Measurements from ENCODE around the gene BMP5.

The BMP5 gene

DNA sequence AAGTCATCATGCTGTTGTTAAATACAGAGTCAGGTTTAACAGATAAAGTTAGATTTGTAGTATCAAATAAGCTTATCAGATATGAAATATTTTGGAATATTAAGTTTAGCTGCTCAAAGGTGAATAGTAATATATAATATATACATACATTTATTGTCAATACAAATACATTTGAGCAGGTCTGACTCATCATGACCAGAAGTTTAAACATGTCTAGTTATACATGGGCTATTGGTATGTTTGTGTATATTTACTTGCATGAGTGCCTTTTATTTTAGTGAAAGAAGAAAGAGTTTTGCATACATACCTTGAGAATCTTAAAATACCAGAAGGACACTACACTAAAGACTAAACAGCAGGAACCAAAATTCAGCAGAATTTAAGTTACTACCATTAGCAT is 76.8 kb downstream of the BMP5 start:
- DNase-seq: no peak

DNA sequence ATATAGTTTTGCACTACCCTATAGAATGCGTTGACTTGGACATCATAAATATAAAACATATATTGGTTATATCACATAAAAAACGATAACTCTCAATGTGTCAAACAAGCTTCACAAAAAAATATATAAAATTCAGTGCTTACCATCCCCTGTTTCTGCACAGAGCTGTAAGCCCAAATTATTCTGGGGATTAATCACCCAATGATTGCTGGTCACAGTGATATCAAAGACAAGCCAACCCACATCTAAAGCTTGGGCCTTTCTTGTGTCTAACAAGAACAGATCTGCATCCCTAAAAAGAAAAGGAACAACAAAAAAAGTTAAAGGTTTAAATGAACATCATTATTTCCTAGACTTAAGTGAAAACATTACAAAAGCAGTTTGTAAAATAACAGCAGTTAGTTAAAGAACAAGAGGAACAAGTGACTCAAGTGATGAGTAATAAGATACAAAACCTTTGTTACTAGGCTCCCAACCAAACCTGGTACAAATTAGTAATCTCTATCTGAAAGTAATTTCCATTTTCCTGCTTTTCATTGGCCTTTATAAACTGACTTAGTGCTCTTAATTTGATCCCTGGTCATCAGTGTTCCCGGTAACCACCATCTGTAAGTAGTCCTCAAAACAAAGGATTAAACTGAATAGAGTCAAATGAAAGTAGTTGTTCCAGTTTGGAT is 81.1 kb downstream of the BMP5 start:
- DNase-seq: no peak

DNA sequence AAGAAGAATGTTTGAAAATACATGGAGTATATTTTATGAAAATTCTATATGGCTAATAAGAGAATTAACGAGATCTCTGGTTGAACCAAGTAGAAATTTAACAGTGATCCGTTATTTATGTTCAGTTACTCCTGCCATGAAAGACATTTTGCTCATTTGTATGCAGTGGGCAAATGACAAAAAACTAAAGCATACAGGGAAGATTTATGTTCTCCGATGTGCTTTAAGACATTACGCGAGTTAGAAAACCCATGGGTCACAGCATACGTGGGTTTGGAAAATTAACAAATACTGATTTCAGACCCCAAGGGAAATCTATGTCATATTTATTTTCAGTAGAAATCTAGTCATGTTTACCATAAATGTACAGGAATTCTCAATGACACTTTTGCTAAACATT is 90.1 kb downstream of the BMP5 start:
- DNase-seq: no peak

DNA sequence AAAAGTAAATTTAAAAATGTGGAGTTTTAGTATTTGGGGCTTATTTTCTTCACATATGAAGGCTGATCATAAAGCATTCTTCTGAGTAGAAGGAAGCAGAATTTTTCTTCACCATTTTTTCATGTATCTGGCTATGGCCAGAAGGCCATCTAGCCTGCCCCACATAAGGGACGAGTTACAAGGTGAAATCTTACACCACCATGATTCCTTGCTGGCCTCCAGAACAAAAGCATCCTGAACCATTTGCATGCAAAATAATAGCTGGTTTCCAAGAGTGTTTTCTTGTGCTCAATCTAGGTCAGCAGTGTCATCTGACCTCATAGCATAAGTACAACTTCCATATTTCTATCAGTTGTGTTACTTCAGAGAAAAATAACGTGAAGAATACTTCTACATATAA is 93.1 kb downstream of the BMP5 start:
- DNase-seq: no peak

DNA sequence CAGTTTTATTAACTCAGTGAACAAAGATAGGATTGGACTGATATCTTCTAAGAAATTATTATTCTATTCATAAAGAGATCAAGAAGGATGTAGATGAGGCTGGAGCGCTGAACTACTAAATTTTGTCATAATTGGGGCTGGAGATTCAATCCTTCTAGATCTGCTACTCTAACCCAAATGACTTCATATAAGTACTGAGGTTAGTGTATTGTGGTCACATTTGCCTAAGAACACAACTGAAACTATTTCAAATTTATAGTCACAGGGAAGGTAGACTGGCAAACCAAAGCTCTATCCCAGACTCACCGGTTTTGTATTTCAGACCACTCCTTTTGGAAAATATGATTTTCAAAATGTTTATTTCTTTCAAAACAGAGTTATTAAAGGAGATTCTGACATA is 96.7 kb downstream of the BMP5 start:
- DNase-seq: no peak

DNA sequence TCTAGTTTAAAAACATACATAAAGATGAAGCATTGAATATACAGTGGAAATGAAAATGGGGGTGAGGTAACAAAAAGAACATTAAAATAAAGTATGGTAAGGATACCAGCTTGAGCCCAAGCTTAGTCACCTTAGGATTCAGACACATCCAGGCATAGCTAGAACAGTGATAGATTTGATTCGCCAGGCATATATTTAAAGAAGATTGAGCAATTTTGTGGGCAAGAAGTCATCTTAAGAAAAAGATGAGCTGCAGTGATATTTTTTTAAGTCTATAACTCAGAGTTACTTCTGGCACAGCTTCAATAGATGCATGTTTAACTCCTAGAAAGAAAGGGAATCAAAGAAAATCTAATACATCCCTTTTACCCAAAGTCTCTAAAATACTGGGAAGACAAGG is 97.9 kb downstream of the BMP5 start:
- DNase-seq: no peak

DNA sequence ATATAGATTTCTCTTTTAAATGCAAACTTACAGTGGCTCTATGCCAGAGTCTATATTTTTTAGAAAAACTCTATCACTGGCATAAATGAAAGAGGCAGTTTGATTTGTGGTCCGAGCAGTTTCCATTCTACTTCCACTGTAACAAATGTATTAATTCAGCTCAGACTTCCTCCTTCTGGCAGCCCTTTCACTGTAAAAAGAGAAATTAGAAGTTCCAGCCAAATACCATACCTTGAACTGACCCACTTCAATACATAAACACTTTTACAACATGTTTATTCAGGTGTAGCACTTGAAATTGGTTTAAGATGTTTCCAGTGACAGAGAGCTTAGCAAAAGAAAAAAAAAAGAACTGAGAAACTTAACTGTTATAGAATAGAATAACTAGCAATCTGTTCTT is 99.3 kb downstream of the BMP5 start:
- no peak for DNase-seq

DNA sequence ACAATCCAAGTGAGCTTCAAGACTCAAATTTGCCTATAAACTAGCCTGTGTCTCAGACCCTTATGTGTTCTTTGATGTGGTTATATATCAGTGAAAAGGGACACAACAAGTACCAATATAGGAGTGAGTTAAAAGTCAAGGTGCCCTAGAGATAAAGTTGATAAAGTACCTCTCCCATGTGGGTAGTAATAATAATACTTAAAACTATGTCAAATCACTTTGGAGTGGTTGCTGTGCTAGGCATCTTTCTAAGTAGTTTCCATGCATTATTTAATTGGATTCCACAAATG is 100.4 kb downstream of the BMP5 start:
- no peak for DNase-seq

DNA sequence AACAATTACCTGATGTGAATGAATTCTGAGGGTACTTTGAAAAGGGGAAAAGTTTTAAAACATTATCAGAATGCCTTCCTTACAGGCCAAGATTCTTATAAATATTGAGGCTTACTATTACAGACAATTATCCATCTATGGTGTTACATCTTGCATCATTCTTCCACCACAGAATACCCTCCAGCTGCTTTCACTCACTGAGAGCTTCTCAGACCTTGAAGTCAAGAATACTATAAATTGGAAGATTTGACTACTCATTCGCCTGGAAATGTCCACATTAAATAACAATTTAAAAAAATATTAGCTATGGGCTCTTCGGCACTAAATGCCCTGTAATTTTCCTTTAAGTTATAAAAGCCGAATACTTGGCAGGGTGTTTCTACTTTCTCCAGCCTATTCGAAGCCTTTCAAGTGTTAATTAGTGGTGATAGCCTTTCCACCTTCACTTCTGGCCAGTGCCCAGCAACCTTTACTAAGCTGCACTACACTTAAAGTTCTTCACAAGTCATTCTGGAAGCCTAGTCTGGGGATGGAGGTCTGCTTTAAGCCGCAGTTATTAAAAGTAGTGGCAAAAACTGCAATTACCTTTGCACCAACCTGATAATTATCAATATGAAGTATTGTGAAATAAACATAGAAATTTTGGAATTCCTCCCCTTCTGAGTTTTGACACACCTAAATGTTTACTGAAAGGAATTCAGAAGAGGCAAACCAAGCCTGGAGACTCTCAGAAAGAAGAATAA is 100.9 kb downstream of the BMP5 start:
- DNase-seq: no peak

DNA sequence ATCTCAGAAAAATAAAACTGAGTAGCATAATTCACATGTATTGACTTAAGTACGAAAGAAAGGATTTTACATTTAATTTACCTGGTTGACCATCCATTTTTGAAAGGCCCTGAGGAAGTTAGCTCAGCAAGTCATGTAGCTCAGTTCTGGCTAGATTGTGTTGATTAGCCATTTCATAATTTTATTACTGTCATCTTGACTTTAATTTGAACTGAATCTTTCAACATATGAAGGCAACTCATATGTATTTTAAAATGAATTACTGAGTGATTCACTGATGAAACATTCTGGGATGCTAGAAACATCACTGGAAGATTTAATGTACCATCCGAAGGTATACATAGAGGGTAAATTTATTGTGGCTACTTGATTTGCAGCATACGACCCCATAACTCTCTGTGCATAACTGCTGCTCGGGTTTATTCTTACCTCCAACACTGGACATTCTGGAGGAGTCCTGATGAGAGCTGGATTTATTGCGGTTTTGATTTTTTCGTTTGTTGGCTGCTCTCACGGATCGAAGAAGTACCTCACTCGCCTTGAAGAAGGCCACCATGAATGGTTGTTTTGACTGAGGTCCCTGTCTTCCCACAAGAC is 101.7 kb downstream of the BMP5 start:
- no peak for DNase-seq

DNA sequence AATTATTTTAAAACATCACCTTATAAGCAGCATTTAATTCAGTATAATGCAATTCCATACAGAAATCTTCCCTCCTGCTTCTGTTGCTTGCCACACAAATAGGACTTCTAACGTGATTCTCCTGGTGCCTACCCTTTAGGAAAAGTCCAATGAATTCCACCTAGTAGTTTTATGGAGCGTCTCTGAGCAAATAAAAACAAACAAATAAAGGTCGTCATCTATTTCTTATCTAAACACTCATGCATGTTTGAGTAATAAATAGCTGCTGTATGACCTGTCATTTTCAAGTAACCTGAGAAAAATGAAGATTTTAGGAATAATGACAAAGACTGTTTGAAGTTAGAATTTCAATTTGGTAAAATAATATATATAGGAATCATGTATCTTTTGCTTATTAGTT is 102.7 kb downstream of the BMP5 start:
- no peak for DNase-seq

DNA sequence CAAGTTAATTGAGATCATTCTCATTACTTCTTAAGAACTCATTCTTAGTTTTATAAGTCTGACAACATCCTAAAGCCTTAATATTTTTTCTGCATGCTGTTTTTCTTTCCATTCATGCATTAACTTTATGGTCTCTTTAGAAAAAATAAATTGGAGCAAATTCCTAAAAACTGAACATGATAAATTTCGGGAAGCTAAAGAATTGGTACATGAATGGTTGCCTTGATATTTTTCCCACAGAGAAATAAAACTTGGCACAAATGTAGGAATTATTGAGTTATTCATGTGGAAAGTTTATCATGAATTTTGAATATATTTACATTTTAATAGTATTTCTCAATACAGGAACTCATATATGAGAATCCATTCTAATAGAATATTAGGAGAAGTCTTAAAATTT is 115.9 kb downstream of the BMP5 start:
- no peak for DNase-seq

DNA sequence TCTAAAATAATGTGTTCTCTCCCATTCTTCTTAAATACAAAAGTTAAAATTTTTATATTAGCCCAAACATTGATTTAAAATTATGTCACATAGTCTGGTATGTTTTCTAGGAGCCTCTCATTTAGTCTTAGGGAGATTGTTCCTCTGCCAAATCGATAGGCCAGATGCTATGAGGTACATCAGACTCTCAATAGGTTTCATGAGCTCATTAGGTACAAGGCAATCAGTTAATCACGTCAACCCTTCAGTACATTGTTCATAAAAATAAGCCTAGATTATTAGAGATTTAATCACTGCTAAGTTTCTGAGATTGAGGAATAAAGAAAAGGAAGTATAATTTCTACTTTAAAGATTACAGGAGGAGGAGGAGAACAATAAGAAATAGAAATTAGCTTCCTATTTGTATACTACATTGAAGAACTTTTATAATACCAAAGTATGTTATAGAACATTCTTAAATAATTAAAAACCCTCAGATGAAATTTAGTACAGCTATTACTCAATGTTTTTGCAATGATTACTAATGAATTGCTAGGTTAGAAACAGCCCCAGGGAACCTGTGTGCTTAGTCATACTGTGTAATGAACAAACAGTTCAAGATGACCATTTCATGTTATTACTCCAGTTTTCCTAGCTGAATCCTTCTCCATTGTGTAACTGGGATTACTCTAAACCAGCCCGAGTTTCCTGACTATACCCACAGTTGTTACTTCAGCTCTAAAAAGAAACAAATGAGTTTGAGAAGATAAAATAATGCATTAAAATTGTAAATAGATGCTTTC is 117.0 kb downstream of the BMP5 start:
- DNase-seq: no peak

DNA sequence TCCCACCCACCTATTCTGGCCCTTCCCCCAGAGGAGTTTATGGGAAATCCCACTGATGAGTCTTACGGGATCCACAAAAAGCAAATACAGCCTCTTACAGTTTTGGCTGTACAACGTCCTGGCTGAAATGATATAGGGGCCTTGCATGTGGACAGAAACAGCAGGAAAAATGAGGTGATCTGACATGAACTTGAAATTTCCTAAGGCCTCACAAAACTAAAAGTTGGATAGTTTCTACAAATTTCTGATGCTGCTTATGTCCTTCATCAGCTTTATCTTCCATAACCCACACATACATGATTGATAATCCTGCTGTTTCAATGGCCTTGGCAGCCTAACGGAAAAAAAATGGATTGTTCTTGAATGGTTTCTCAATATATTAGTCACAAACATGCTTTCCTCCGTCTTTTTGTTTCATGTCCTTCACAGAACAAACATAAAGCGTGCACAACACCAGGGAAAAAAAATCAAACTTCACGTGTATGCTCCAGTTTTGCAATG is 118.8 kb downstream of the BMP5 start:
- DNase-seq: no peak

DNA sequence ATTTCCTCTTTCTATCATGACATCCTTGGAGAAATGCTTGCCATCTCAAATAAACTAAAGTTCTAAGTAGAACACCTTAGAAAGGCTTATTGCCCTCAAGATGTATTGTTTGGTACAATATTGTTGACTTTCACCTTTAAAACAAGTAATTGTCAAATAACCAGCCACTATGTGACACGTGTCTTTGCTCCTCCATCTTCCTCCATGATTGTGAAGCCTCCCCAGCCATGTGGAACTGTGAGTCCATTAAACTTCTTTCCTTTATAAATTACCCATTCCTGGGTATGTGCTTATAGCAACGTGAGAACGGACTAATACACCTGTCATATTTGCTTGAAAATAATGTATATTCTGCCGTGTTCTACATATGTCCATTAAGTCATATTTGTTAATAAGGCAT is 126.5 kb downstream of the BMP5 start:
- no peak for DNase-seq

DNA sequence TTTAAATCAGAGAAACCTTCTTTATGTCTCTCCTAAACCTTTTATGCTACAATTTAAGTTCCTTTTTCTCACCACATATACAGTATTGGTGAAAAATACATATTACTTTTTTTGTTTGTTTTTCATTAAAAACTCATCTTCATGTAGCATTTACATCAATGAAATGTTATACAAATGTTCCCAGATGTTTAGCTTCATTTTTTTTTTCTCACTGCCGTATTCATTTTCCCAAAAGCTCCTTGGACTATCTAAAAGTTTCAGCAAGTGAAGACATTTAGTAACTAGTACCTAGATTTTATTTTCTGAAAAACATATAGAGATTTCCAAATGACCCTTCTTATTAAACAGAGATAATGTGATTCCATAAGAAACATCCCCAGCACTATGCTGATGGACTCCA is 128.9 kb downstream of the BMP5 start:
- no peak for DNase-seq

DNA sequence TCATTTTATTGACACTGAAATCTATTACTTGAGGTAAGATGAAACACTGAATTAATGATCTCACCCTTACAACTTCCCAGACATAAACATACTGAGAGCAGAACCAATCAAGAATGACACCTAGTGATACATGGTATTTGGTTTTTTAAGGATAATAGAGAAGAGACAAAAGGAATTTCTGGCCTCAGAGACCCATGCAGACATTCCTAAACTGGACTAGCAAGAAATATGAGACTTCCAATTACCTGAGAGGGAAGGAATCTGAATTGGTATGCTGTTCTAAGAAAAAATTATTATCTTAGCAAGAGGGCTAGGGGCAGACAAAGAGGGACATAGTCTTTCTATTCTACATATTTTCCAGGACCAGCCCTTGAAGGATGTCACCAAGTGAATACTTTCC is 141.1 kb downstream of the BMP5 start:
- no peak for DNase-seq

DNA sequence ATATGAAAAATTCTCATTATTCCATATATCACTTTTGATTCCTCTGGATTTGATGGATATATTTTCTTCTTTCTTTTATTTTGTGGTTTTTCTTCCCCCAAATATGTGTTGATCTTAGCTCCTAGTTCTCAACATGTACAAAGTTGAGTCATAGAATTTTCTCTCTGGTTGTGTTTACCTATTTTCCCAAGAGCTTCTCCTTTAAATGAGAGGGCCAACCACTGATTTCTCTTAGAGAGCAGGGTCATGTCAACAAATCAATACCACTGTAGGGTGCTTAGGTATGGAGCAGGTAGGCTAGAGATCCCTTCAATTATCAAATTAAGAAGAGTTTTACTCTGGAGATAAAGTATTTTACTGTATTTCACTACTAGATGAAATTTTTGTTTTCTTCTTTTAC is 145.7 kb downstream of the BMP5 start:
- DNase-seq: no peak

DNA sequence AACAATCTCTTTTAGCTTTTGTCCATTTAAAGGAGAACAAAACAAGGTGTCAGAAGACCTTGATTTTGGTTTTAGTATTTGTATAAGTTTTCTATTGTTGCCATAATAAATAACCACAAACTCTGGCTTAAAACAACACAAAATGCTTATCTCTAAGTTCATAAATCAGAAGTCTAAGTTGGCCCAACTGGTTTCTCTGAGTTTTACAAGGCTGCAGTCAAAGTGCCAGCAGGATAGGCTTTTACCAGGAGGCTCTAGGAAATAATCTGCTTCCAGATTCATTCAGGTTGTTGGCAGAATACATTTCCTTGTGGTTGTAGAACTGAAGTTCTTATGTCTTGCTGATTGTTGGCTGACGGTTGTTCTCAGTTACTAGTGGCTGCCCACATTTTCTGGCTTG is 149.2 kb downstream of the BMP5 start:
- no peak for DNase-seq

DNA sequence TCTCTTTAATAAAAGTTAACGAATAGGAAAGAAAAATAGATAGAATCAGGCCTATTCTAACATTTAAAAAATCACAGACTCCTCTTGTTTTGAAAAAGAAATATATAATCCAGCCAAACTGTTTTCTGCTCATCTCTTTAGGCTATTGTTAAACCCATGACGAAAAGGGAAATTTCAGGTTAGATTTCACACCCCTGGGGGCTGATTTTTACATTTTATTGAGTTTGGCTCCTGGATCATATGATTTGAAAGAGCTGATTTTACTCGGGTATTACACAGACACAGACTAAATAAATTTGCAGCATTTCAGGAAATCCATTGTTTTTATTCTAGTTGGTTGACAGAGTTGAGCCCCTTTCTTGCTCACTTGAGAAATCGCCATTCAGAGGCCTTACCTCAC is 160.6 kb downstream of the BMP5 start:
- no peak for DNase-seq

DNA sequence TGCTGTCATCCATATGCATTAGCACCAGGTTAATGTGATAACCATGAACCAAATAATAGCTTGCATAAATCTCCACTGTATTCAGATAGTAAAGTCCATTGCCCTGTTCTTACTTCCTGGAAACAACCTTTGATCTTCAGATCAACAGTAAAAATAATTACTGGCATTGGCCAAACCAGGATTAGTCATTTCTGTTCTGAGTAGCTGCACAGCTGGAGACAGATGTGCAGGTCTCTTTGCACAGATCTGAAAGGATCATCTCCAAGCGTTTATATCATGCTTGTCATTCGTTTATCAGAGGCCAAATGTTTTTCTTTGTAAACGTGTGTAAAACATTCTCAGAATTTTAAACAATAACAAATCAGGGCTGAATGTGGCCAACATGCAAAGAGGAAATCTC is 162.0 kb downstream of the BMP5 start:
- DNase-seq: no peak

DNA sequence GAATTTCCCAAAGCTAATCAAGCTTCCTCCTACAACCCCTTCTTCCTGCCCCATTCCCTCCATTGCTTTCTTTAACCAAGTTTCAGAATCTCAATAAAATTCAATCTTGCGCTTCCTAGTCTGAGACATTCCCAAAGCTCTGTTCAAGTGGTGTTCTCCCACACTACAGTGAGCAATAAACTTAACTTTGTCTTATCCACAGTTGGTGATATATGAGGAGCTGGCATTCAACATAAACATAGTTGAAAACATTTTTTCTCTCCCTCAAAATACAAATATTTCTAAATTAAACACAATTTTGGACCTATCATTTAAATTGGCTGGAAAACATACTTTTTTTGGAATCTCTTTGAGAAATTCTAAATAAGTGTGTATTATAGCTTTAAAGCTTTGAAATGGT is 166.7 kb downstream of the BMP5 start:
- no peak for DNase-seq

DNA sequence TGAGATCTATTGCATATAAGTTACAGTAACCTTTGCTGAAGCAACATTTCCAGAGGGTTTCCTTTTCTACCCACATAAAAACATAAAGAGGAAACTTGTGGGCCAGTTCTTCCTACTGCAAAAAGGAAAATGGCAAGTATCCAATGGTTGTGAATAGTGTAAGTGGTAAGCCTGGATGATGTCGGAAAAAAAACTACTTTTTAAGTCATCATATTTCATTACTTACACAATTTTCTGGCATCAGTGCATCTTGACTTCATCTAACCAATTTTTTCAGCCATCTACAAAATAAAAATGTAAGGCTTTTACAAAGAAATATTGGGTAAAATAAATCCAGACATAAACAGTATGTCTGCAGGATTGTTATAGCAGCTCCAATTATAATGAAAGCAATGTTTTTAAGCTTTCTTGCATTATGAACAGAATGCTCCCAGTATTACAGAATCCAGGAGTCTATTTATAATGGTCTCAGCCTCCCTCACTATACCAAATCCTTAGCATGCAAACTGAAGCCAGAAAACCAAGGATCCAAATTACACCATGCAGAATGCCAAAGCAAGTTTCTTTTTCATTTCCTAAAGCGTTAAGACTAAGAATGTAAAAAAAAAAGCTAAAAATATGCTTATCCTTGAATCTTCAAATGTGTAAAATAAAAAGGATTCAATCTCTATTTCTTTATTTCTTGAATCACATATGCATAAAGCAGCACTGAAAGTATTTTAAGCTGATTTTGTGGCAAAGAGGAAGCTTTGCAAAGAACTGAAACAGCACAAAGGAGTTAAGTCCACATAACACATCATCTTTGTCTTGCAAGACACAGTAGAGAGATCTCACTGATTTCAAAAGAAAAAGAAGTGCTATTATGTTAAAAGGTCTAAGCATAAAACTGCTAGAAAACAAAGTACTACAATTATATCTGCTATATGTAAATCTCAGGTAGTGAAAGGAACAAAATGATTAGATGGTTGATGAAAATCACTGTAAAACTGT is 169.6 kb downstream of the BMP5 start:
- DNase-seq: no peak

All from NCI-H2171 (cell line).